Dermis microvascular lymphatic vessel endothelial cell (primary cell): ENCODE data around the gene PLS1. TPM values are rescaled to one million over a fixed set of nuclear protein-coding genes. Genes with fewer than 3 reads are reported as not detected.
"Not testable (repeated sequence)": the region's sequence is repeated elsewhere in the genome, so short reads cannot be mapped to it uniquely, and the experiment has no call there.

Experiments
- DNase-seq, 2 donors: peaks; one replicate each; pipeline versions ENCODE4 v3.0.0 to v3.0.0-alpha.2; 2010; ENCODE audit warnings: low read depth in 2 of 2
- total RNA-seq: library from RNA; depleted of rRNA; stranded (reverse); fragments of >200 nt; gene quantifications from 2 replicates; pipeline ENCODE4 v1.2.1, GENCODE V29; 2014

Gene PLS1
- total RNA-seq, 1 donor from 2014 or later, result 1.2 TPM

GRCh38 chr3:142595581-142595950, 627 bp upstream of the PLS1 start:
- DNase-seq, result peak in 1 of 2 donors; percentile 55

- no peak for DNase-seq
Measured at GRCh38 chr3:142596726-142597088, 514 bp downstream of the PLS1 start.

- DNase-seq, result no peak
Measured at GRCh38 chr3:142597906-142598305, 1.7 kb downstream of the PLS1 start.

- DNase-seq, result no peak
Measured at GRCh38 chr3:142601713-142602112, 5.5 kb downstream of the PLS1 start.

- no peak for DNase-seq
Measured at GRCh38 chr3:142602619-142603385, 6.6 kb downstream of the PLS1 start.

- not testable (repeated sequence) for DNase-seq
Measured at GRCh38 chr3:142603386-142603705, 7.2 kb downstream of the PLS1 start.

- DNase-seq, result no peak
Measured at GRCh38 chr3:142604940-142605339, 8.7 kb downstream of the PLS1 start.

GRCh38 chr3:142608631-142609030, 12.4 kb downstream of the PLS1 start:
- DNase-seq, result no peak

GRCh38 chr3:142609136-142609535, 12.9 kb downstream of the PLS1 start:
- no peak for DNase-seq

GRCh38 chr3:142611206-142611605, 15.0 kb downstream of the PLS1 start:
- no peak for DNase-seq

- no peak for DNase-seq
Measured at GRCh38 chr3:142613491-142613890, 17.3 kb downstream of the PLS1 start.

- no peak for DNase-seq
Measured at GRCh38 chr3:142614059-142614626, 17.9 kb downstream of the PLS1 start.

GRCh38 chr3:142615171-142615570, 19.0 kb downstream of the PLS1 start:
- DNase-seq, result no peak

GRCh38 chr3:142618917-142619461, 22.8 kb downstream of the PLS1 start:
- DNase-seq, result peak in 1 of 2 donors; percentile 60

- no peak for DNase-seq
Measured at GRCh38 chr3:142622405-142622804, 26.2 kb downstream of the PLS1 start.

- DNase-seq, result no peak
Measured at GRCh38 chr3:142623194-142623593, 27.0 kb downstream of the PLS1 start.

GRCh38 chr3:142624341-142625152, 28.4 kb downstream of the PLS1 start:
- no peak for DNase-seq

- DNase-seq, result no peak
Measured at GRCh38 chr3:142625153-142625440, 28.9 kb downstream of the PLS1 start.

- DNase-seq, result no peak
Measured at GRCh38 chr3:142626971-142627370, 30.8 kb downstream of the PLS1 start.

- DNase-seq, result no peak
Measured at GRCh38 chr3:142628801-142629200, 32.6 kb downstream of the PLS1 start.

- no peak for DNase-seq
Measured at GRCh38 chr3:142633073-142633472, 36.9 kb downstream of the PLS1 start.

GRCh38 chr3:142636050-142636449, 39.9 kb downstream of the PLS1 start:
- DNase-seq, result no peak

GRCh38 chr3:142636664-142637063, 40.5 kb downstream of the PLS1 start:
- no peak for DNase-seq
